ENCODE data around the gene ADSL. TPM values are rescaled to one million over a fixed set of nuclear protein-coding genes. Genes with fewer than 3 reads are reported as not detected.

Gene ADSL
- total and polyA plus RNA-seq, 8 donors, result 18.9 to 35.7 (median 25.1) TPM

- FAIRE-seq (no peak), DNase-seq (no peak), ATAC-seq (no peak)
- no peaks in the 10 kb centered on the region for H3K4me1 ChIP-seq
- no peak overlapping the region for H3K4me3 ChIP-seq
- peaks cover 0 to 21% (median 2%) of the 10 kb centered on the region in 3 donors for H3K36me3 ChIP-seq
- TF ChIP-seq CTCF (IDR thresholded peaks at IDR 0.05), result no peak
- intact Hi-C loops (cut with DNase I), result no loop called here
- 71 to 76% methylated on average over 10 of the region's 10 CpGs for WGBS, 2 donors
- no peaks in the 10 kb centered on the region for H3K9me3 ChIP-seq
- H3K27ac ChIP-seq, result no peak overlapping the region
- no peaks in the 10 kb centered on the region for H3K27me3 ChIP-seq
Measured at GRCh38 chr22:40326905-40327735, 19.2 kb upstream of the ADSL start.

- no peaks in the 10 kb centered on the region for H3K4me1 ChIP-seq
- WGBS, 2 donors, result 79 to 83% methylated on average over 9 of the region's 9 CpGs
- H3K27ac ChIP-seq, result no peak overlapping the region
- DNase-seq, result no peak
- peaks cover 0 to 15% (median 0%) of the 10 kb centered on the region in 3 donors for H3K36me3 ChIP-seq
- FAIRE-seq, result no peak
- intact Hi-C loops (cut with DNase I), result no loop called here
- H3K9me3 ChIP-seq, result no peaks in the 10 kb centered on the region
- peak in 1 of 4 donors; percentile 11 for ATAC-seq
- H3K27me3 ChIP-seq, result no peaks in the 10 kb centered on the region
- no peak overlapping the region for H3K4me3 ChIP-seq
- TF ChIP-seq CTCF (IDR thresholded peaks at IDR 0.05), result no peak
Measured at GRCh38 chr22:40328546-40329456, 17.5 kb upstream of the ADSL start.

GRCh38 chr22:40329466-40329865 is 16.8 kb upstream of the ADSL start:
- H3K36me3 ChIP-seq, result peaks cover 0 to 15% (median 0%) of the 10 kb centered on the region in 3 donors
- no peak for DNase-seq
- no peak for FAIRE-seq
- intact Hi-C loops (cut with DNase I), result no loop called here
- H3K27me3 ChIP-seq, result no peaks in the 10 kb centered on the region
- H3K4me1 ChIP-seq, result no peaks in the 10 kb centered on the region
- no peak for TF ChIP-seq CTCF (IDR thresholded peaks at IDR 0.05)
- no peak overlapping the region for H3K4me3 ChIP-seq
- no peaks in the 10 kb centered on the region for H3K9me3 ChIP-seq
- H3K27ac ChIP-seq, result no peak overlapping the region
- no peak for ATAC-seq
- 90 to 93% methylated on average over 9 of the region's 9 CpGs for WGBS, 2 donors

GRCh38 chr22:40330086-40330485 is 16.2 kb upstream of the ADSL start:
- intact Hi-C loops (cut with DNase I), result no loop called here
- Histone ChIP-seq H3K4me3 (no peak overlapping the region), H3K4me1 (no peaks in the 10 kb centered on the region), H3K36me3 (peaks cover 0 to 15% (median 0%) of the 10 kb centered on the region in 3 donors), H3K27me3 (no peaks in the 10 kb centered on the region), H3K9me3 (no peaks in the 10 kb centered on the region), H3K27ac (no peak overlapping the region)
- ATAC-seq, result no peak
- WGBS, 2 donors, result 94 to 96% methylated on average over 4 of the region's 4 CpGs
- no peak for TF ChIP-seq CTCF (IDR thresholded peaks at IDR 0.05)
- FAIRE-seq, result no peak
- no peak for DNase-seq

All from pancreas (tissue), 10 donors.